ENCODE measurements around the gene FCER1A.

GRCh38 chr1:159279773-159280172, 22.4 kb upstream of the FCER1A start:
- no peak for TF ChIP-seq CTCF (IDR thresholded peaks at IDR 0.05 in 8 of 11, conservative IDR thresholded peaks at IDR 0.05 in 3 of 11)
- no peak for TF ChIP-seq POLR2A (IDR thresholded peaks at IDR 0.05)

Data from spleen (tissue), 7 donors.